Activated CD4-positive, alpha-beta T cell treated with anti-CD3 and anti-CD28 coated beads, Interleukin-2, amount 50 U/mL, for 16 hours (primary cell): ENCODE results near the gene SOD3.
A peak's percentile ranks its signal among the peaks of the same experiment; 100 is the strongest.

Experiments used
- DNase-seq: peaks from one replicate; pipeline ENCODE4 v3.0.0-alpha.2; 2020

SOD3 gene

GRCh38 chr4:24794916-24795665 lies at the start of gene SOD3:
SOD3 (plus strand) TSS chr4:24795573; CDS start chr4:24799522, 3,949 bp downstream.
- no peak for DNase-seq

GRCh38 chr4:24747234-24747975 lies 48.0 kb upstream of the SOD3 start:
- DNase-seq = no peak

- DNase-seq = no peak
Observed at GRCh38 chr4:24748023-24748422, 47.4 kb upstream of the SOD3 start.

- DNase-seq = no peak
Observed at GRCh38 chr4:24748758-24749350, 46.5 kb upstream of the SOD3 start.

- no peak for DNase-seq
Observed at GRCh38 chr4:24750106-24750505, 45.3 kb upstream of the SOD3 start.

- no peak for DNase-seq
Observed at GRCh38 chr4:24751926-24752539, 43.3 kb upstream of the SOD3 start.

- no peak for DNase-seq
Observed at GRCh38 chr4:24753519-24753918, 41.9 kb upstream of the SOD3 start.

- DNase-seq = no peak
Observed at GRCh38 chr4:24754571-24754970, 40.8 kb upstream of the SOD3 start.

- DNase-seq = no peak
Observed at GRCh38 chr4:24763631-24764297, 31.6 kb upstream of the SOD3 start.

GRCh38 chr4:24764345-24764744 lies 31.0 kb upstream of the SOD3 start:
- no peak for DNase-seq

GRCh38 chr4:24765376-24765988 lies 29.9 kb upstream of the SOD3 start:
- DNase-seq = no peak

GRCh38 chr4:24768006-24768405 lies 27.4 kb upstream of the SOD3 start:
- no peak for DNase-seq

- no peak for DNase-seq
Observed at GRCh38 chr4:24768604-24769003, 26.8 kb upstream of the SOD3 start.

- DNase-seq = no peak
Observed at GRCh38 chr4:24769571-24769970, 25.8 kb upstream of the SOD3 start.

- DNase-seq = peak; percentile 59
Observed at GRCh38 chr4:24770032-24770584, 25.3 kb upstream of the SOD3 start.

- no peak for DNase-seq
Observed at GRCh38 chr4:24770667-24771066, 24.7 kb upstream of the SOD3 start.

- no peak for DNase-seq
Observed at GRCh38 chr4:24771241-24771640, 24.1 kb upstream of the SOD3 start.

- no peak for DNase-seq
Observed at GRCh38 chr4:24772061-24772705, 23.2 kb upstream of the SOD3 start.

GRCh38 chr4:24772952-24773351 lies 22.4 kb upstream of the SOD3 start:
- DNase-seq = no peak

GRCh38 chr4:24774452-24774851 lies 20.9 kb upstream of the SOD3 start:
- DNase-seq = no peak

GRCh38 chr4:24775032-24775605 lies 20.3 kb upstream of the SOD3 start:
- no peak for DNase-seq
